ENCODE measurements around the gene ITPRID1. TPM values are rescaled to one million over a fixed set of nuclear protein-coding genes. Genes with fewer than 3 reads are reported as not detected.

The ITPRID1 gene
- total RNA-seq, 1 experiment from 2014 or later, result not detected

DNA sequence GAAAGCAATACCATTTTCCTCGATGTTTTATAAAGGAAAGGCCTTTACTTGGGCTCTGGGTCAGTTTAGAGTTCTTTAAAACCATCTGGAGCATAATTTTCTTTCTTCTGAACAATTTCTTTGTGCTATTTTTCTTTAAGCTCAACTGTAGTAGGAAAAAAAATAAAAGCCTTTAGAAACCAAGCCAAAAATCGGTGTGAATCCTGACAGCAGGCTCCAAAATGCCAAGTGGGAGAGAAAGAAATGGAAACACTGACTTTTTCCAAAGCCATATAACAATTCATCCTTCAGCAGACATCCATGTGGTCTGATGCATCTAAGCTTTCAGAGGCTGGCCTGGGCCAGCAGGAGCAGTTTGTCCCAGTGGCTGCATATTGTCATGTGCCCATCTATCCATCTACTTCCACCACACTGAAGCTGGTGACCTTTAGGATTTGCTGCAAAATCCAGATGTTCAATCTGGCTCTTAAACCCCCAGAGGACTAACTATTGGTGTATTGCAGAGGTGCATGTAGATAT is 23.0 kb upstream of the ITPRID1 start:
- no peaks in the 10 kb centered on the region; a peak in 1 of 4 replicates for H3K4me1 ChIP-seq (ENCODE audit: control insufficient read depth in 1 of 2, insufficient read depth in 2 of 2, low read length in 2 of 2)
- H3K9ac ChIP-seq (ENCODE audit: low read length), result no peak overlapping the region
- no peaks in the 10 kb centered on the region for H3K9me2 ChIP-seq (ENCODE audit: insufficient read depth)
- peaks cover 6% of the 10 kb centered on the region; the same call in 1 of the 2 replicates for H3K27me3 ChIP-seq (ENCODE audit: insufficient read depth, low read length)
- CTCF ChIA-PET, result interaction anchor here (0.7 to 3.8 kb wide), 3 partner anchors 47 to 357 kb away, joined by 3 to 18 read pairs (median 4); no protein-coding TSS in a partner anchor
- H3K79me2 ChIP-seq (ENCODE audit: insufficient read depth, low read length), result no peaks in the 10 kb centered on the region
- H4K20me1 ChIP-seq (ENCODE audit: insufficient read depth), result no peaks in the 10 kb centered on the region
- BruUV-seq (replicated peaks), result no TSS peak
- no peak overlapping the region for H3K27ac ChIP-seq (ENCODE audit: low read depth, low read length)
- POLR2A ChIA-PET, result no interaction called here
- H3K9me3 ChIP-seq (ENCODE audit: control insufficient read depth in 1 of 2, insufficient read depth in 1 of 2, low read depth in 1 of 2, low read length in 2 of 2), result no peaks in the 10 kb centered on the region
- no peaks in the 10 kb centered on the region for H3K36me3 ChIP-seq (ENCODE audit: control insufficient read depth in 1 of 2, insufficient read depth in 2 of 2, low read length in 2 of 2)
- intact Hi-C loops (cut with micrococcal nuclease), result no loop called here
- no peak overlapping the region for H3K4me2 ChIP-seq (ENCODE audit: low read length)
- TF ChIP-seq YY1 (IDR thresholded peaks at IDR 0.05; ENCODE audit: extremely low read depth, insufficient replicate concordance, low read depth, low read length) (no peak), POLR2AphosphoS5 (IDR thresholded peaks at IDR 0.05; ENCODE audit: low read depth, low read length) (no peak), RAD21 (IDR thresholded peaks at IDR 0.05; ENCODE audit: low read depth) (no peak), SRF (IDR thresholded peaks at IDR 0.05; ENCODE audit: low read depth) (no peak)
- no peak for DNase-seq (ENCODE audit: low read depth, low spot score)
- H2AFZ ChIP-seq (ENCODE audit: low read depth, low read length, poor library complexity, severe bottlenecking), result no peak overlapping the region
- RAD21 ChIA-PET (ENCODE audit: low non-redundant PET in 1 of 2, low total read pairs in 2 of 2, uncharacterized antibody in 2 of 2, unreplicated experiment in 2 of 2), result no interaction called here
- no peak for ATAC-seq
- no peak overlapping the region for H3K4me3 ChIP-seq (replicated peaks in 1 of 2; ENCODE audit: low read depth in 1 of 2, low read length in 2 of 2)

DNA sequence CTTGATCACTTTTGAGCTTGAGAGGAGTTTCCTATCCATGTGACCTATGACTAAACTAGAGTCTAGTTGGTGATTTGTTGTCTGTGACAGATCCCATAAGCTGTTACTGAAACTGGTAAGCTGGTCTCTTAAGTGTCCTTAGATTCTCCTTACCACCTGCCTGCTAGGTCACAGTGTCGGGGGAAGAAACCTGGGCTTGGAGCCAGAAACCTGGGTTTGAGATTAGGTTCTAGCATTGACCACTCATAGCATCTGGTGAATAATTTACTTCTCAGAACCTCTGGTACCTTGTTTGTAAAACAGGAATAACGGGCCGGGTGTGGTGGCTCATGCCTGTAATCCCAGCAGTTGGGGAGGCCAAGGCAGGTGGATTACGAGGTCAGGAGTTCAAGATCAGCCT is 21.8 kb upstream of the ITPRID1 start:
- RAD21 ChIA-PET (ENCODE audit: low non-redundant PET in 1 of 2, low total read pairs in 2 of 2, uncharacterized antibody in 2 of 2, unreplicated experiment in 2 of 2), result no interaction called here
- H3K9me2 ChIP-seq (ENCODE audit: insufficient read depth), result no peaks in the 10 kb centered on the region
- no peaks in the 10 kb centered on the region; a peak in 1 of 4 replicates for H3K4me1 ChIP-seq (ENCODE audit: control insufficient read depth in 1 of 2, insufficient read depth in 2 of 2, low read length in 2 of 2)
- H3K4me3 ChIP-seq (replicated peaks in 1 of 2; ENCODE audit: low read depth in 1 of 2, low read length in 2 of 2), result no peak overlapping the region
- H3K27ac ChIP-seq (ENCODE audit: low read depth, low read length), result no peak overlapping the region
- H3K36me3 ChIP-seq (ENCODE audit: control insufficient read depth in 1 of 2, insufficient read depth in 2 of 2, low read length in 2 of 2), result no peaks in the 10 kb centered on the region
- no peak overlapping the region for H2AFZ ChIP-seq (ENCODE audit: low read depth, low read length, poor library complexity, severe bottlenecking)
- no peak overlapping the region for H3K4me2 ChIP-seq (ENCODE audit: low read length)
- no peaks in the 10 kb centered on the region for H4K20me1 ChIP-seq (ENCODE audit: insufficient read depth)
- no peak for DNase-seq (ENCODE audit: low read depth, low spot score)
- no TSS peak for BruUV-seq (replicated peaks)
- no peak for TF ChIP-seq TCF7L2 (IDR thresholded peaks at IDR 0.05; ENCODE audit: borderline replicate concordance, extremely low read depth, insufficient read depth, insufficient read length)
- TF ChIP-seq, protein P1, sequence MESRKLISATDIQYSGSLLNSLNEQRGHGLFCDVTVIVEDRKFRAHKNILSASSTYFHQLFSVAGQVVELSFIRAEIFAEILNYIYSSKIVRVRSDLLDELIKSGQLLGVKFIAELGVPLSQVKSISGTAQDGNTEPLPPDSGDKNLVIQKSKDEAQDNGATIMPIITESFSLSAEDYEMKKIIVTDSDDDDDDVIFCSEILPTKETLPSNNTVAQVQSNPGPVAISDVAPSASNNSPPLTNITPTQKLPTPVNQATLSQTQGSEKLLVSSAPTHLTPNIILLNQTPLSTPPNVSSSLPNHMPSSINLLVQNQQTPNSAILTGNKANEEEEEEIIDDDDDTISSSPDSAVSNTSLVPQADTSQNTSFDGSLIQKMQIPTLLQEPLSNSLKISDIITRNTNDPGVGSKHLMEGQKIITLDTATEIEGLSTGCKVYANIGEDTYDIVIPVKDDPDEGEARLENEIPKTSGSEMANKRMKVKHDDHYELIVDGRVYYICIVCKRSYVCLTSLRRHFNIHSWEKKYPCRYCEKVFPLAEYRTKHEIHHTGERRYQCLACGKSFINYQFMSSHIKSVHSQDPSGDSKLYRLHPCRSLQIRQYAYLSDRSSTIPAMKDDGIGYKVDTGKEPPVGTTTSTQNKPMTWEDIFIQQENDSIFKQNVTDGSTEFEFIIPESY (IDR thresholded peaks at IDR 0.05; ENCODE audit: extremely low read depth, insufficient replicate concordance, low read length), result no peak
- H3K9ac ChIP-seq (ENCODE audit: low read length), result no peak overlapping the region
- intact Hi-C loops (cut with micrococcal nuclease), result no loop called here
- no peak for ATAC-seq
- H3K79me2 ChIP-seq (ENCODE audit: insufficient read depth, low read length), result no peaks in the 10 kb centered on the region
- H3K27me3 ChIP-seq (ENCODE audit: insufficient read depth, low read length), result peaks cover 13% of the 10 kb centered on the region; the same call in 1 of the 2 replicates
- CTCF ChIA-PET, result interaction anchor here (1.5 to 2.1 kb wide), 2 partner anchors 49 to 358 kb away, joined by 3 to 8 read pairs; no protein-coding TSS in a partner anchor
- POLR2A ChIA-PET, result no interaction called here
- H3K9me3 ChIP-seq (ENCODE audit: control insufficient read depth in 1 of 2, insufficient read depth in 1 of 2, low read depth in 1 of 2, low read length in 2 of 2), result no peaks in the 10 kb centered on the region

All from HCT116 (cell line).